HG02571 (cell line): Measurements from ENCODE around the gene SSTR5.
"Not testable (repeated sequence)": the region's sequence is repeated elsewhere in the genome, so short reads cannot be mapped to it uniquely, and the experiment has no call there.

Source experiments
- ATAC-seq: cut with Tn5 transposase; IDR thresholded peaks from one replicate; pipeline ENCODE4 v1.9.1; 2021; ENCODE audit warnings: mild to moderate bottlenecking, moderate library complexity; ENCODE audit not compliant: unreplicated experiment

The SSTR5 gene

DNA sequence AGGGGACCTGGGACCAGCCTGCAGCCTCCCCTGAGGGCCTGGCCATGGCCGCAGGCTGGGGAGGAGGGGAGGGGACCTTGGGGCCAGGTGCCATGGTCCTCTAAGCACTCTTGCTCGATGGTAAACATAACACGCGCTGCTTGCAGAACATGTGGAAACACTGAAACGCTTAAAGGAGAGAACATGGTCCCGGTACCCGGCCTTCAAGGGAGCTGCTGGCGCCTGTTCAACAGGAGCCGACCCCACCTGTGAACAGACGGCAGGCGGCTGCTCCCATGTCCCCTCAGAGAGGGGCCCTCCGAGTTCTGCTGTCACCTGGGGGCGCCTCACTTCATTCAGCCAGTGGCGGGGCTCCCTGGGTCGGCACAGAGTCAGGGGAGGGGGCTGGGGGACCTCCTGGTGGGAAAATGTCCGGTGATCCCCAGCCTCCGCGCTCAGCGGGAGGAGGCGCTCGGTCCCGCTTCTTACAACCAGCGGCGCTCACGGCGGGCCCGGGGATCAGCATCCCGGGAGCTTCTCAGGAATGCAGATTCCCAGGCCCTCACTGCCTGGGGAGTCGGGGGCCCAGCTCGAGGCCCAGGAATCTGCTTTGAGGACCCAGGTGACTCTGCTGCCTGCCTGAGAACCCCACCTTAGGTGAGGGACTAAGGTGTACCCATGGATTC, 854 bp upstream of the SSTR5 start:
- ATAC-seq: no peak

DNA sequence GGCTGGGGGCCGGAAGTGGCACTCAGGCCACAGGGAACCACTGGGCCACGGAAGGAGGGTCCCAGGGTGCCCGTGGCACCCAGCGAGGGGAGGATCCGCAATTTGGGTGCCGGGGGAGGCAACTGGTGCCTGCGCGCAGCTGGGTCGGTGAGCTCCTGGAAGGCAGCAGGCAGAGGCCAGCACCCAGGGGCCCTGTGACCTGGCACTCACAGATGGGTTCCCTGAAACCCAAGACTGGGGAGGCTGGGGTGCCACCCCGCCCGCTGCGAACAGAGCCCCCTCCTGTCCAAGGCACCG, 663 bp downstream of the SSTR5 start:
- no peak for ATAC-seq

DNA sequence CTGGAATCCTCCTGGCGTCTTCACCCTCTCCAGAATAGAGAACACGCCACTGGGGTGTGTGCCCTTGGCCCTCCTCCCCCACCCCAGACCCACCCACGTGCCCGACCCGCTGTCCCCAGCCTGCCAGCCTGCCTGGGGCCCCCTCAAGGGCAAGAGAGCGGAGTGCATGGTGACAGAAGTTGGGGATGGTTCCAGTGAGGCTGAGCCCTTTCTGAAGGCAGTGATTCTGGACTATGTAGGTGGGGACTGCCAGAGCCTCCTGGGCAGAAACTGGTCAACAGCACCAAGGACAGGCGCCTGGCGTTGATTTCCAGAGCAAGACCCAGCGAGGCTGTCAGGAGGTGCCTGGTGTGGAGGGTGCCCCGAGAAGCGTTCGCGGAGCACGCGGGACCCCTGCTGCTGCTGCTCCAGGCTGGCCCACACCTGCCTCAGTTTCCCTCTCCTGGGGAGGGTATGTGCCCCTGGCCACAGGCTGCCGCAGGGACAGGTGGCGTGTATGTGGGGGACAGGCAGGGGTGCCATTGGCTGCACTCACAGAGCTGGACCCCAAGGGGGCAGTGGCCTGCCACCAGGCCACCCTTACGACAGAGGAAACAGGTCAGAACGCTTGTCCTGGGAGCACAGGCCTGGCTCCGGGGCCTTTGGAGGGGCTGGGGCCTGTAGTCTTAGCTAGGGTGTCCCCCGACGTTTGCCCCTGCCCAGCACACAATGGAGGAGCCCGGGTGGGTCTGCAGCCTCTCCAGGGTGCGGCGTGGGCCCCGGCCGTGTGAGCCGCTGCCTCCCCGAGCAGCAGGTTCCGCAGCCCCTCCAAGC, 1.2 kb downstream of the SSTR5 start:
- ATAC-seq: no peak

DNA sequence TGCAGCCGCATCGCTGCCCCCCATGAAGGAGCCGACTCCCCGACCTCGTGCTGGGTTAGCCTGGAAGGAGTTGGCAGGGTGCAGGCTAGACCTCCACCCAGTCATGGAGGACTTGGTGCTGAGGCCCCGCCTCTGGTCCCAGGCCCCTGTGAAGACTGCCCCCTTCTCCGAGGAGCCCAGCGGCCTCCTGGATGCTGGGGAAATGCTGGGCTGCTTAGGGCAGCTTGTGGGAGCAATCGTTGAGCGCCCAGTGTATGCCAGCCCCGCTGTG, 1.8 kb downstream of the SSTR5 start:
- no peak for ATAC-seq

DNA sequence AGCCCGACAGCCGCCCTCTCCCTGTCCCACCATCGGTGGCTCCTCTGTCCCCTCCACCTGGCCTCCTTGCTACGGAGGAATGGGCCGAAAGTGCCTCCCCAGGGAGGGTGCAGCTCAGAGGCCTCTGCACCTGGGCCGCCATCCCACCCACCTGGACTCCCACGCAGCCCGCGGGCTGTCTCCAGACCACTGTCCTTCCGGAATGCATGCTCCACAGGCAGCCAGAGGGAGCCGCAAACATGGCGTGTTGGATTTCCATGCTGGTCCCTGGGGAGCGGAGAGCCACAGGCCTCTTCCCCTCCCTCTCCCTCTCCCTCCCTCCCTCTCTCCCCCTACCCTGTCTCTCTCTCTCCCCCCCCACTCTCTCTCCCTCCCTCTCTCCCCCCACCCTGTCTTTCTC, 3.0 kb downstream of the SSTR5 start:
- no peak for ATAC-seq

DNA sequence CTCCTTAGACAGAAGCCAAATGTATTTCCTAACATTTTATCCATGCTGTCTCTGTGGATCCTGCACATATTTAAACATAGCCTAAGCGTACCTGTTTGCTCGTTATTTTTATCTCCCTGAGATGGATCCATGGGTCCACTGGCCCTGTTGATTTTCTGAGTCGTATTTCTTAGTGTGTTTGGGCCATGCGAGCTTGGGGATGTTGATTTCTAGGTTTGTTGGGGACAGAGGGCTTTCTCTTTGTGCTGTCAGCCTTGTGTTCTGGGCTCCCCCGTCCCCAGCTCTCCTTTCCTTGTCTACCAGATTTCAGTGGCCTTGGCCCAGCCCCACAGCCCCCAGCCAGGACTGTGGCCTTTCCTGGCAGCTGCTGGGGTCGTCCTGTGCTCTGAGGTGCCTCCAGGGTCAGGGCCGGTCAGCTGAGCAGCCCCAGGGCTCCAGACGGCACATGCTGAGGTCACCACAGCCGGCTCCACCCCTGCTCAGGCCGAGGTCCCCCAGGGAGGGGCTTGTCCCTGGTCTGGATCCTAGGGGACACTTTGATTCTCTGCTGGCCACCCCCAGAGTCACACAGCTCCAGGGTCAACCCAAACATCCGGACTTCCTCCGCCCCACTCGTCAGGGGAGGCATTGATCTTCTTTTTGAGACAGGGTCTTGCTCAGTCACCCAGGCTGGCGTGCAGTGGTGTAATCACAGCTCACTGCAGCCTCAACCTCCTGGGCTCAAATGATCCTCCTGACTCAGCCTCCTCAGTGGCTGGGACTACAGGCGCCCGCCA, 4.4 kb downstream of the SSTR5 start:
- ATAC-seq: no peak

DNA sequence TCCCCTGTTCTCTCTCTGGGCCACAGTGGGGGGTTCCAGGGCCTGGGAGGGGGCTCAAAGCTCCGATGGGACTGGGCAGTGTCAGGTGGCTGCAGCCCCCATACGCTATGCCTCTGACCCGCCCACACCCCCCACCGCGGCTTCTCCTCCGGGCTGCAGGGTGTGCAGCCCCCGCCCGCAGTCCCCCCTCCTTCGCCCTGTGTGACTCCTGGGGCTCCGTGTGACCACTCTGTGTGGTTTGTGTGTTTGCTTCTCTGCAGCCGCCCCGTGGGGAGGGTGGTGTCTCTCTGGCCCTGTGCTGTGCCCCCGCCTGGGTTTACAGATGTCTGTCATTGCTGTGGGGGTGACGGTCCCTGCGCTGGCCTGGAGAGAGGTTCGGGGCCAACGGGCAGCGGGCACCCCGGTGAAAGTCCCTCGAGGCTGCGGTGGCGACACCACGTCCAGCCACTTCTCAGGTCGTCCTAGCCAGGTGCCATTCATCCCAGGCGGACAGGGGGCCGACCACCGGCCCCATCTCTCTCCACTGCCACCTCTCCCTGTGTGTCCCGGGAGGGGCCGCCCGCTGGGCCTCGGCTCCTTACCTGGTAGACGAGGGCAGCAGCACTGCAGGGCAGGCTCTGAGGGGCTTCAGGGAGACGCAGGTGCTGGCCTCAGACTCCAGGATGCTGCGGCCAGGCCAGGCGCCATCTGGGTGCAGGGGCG, 5.5 kb downstream of the SSTR5 start:
- ATAC-seq: no peak

DNA sequence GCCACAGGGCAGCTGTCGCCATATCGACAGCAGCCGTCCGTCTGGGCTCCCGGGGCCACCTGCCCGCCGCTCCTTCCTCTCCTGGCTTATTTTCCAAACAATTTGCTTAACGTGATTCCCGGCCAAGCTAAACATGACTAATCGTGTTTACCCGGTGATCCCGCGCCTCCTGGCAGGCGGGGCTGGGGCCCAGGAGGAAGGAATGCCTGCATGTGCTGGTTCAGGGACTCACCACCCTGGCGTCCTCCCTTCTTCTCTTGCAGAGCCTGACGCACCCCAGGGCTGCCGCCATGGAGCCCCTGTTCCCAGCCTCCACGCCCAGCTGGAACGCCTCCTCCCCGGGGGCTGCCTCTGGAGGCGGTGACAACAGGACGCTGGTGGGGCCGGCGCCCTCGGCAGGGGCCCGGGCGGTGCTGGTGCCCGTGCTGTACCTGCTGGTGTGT, 6.1 kb downstream of the SSTR5 start:
- no peak for ATAC-seq

DNA sequence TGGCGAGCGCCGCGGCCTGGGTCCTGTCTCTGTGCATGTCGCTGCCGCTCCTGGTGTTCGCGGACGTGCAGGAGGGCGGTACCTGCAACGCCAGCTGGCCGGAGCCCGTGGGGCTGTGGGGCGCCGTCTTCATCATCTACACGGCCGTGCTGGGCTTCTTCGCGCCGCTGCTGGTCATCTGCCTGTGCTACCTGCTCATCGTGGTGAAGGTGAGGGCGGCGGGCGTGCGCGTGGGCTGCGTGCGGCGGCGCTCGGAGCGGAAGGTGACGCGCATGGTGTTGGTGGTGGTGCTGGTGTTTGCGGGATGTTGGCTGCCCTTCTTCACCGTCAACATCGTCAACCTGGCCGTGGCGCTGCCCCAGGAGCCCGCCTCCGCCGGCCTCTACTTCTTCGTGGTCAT, 6.8 kb downstream of the SSTR5 start:
- ATAC-seq: no peak

DNA sequence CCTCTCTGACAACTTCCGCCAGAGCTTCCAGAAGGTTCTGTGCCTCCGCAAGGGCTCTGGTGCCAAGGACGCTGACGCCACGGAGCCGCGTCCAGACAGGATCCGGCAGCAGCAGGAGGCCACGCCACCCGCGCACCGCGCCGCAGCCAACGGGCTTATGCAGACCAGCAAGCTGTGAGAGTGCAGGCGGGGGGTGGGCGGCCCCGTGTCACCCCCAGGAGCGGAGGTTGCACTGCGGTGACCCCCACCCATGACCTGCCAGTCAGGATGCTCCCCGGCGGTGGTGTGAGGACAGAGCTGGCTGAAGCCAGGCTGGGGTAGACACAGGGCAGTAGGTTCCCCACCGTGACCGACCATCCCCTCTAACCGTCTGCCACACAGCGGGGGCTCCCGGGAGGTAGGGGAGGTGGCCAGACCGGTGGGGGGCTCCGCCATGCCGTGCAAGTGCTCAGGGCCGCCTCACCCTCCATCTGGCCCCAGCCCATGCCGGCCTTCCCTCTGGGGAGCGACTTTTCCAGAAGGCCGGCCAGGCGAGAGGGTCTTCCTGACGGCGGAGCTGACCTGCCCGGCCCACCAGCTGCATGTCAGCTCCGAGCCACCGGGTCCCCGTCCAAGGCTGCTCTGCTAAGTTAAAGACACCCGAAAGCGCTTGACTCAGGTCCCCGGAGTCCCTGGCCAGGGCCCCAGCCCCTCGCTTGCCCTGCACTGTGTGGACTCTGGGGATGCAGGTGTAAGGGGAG, 7.4 kb downstream of the SSTR5 start:
- ATAC-seq: no peak

DNA sequence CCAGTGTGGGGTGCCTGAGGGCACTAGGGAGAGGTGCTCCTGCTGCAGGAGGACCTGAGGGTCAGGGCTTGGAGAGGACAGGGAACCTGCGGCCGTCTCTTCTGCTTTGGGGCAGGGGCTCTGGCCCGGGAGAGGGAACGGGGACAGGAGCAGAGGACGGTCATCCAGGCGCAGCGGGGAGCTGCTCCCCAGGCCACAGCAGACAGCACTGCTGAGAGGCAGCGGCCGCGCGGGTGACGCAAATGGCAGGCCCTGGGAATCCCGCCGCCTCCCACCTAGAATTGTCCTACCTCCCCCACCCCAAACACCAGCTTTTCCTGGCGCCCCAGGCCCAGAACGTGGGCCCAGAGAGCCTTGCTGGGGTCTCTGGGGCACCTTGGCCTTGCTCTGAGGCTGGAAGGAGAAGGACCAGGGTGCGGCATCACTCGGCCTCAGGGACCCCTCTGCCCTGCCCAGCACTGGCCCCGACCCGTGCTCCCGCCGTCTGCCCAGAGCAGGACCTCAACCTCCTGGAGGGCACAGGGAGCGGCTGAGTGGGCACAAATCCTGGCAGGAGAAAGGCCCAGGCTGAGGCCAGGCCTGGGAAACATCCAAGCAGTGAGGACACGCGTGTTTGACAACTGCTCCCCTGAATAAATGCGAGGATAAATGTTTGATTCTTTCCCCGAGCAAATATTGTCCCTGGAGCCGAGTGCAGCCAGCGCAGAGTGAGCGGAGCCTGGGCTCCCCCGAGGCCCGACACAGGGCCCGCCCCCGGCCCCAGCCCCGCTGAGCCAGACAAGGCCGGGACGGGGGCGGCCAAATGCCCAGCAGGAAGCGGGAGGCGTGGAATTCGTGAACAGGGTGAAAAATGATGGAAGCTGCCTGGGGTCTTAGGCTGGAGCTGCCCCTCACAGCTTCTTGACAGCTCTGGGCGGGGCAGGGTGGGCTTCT, 8.5 kb downstream of the SSTR5 start:
- no peak for ATAC-seq

DNA sequence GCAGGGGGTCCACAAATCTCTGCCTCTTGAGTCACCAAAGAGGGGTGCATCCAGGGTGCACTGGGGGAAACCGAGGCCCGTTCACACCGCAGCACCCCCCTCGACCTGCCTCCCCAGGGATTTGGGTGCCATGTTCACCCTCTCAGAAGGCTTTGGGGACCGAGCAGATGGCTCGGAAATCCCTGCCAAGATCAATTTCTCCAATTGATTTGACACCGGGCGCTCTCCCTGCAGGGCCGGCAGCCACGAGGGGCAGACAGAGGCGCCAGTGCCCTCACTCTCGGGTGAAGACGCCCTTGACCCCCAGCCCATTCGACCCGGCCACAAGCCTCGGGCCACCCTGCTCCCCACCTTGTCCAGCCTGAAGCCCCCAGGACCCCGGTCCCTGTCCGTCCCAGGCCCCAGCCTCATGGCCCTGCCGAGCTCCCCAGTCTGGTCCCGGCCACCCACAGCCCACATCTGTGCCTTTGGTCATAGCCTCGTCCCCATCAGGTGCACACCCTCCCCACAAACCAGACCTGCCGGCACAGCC, 9.3 kb downstream of the SSTR5 start:
- ATAC-seq: no peak

DNA sequence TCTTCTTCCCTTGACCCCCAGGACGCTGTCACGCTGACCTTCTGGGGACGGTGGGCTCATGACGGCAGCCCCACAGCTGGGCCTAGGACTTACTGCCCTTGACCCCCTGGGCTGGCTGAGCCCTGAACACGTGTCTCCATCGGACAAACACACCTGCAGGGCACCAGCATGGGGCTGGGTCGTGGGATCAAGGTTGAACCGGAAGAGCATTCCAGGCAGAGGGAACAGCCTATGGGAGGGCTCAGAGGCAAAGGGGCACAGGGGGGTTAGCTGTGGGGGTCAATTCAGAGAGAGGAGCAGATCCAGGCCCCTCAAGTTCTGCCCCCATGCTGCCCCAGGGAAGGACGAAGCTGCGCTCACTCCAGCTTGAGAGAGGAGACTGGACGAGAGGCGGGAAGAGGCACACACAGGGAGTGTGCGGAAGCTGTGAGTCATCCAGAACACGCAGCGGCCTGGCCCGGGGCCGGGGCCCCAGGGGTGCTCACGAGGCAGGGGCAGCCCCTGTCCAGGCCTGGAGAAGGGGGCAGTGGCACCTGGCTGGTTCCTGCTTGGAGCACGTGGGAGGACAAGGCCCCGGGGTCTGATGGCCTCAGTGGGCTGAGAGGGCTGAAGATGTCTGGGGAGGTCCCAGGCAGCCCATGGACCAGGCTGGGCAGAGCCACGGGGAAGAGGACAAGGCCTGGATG, 9.9 kb downstream of the SSTR5 start:
- ATAC-seq: no peak

DNA sequence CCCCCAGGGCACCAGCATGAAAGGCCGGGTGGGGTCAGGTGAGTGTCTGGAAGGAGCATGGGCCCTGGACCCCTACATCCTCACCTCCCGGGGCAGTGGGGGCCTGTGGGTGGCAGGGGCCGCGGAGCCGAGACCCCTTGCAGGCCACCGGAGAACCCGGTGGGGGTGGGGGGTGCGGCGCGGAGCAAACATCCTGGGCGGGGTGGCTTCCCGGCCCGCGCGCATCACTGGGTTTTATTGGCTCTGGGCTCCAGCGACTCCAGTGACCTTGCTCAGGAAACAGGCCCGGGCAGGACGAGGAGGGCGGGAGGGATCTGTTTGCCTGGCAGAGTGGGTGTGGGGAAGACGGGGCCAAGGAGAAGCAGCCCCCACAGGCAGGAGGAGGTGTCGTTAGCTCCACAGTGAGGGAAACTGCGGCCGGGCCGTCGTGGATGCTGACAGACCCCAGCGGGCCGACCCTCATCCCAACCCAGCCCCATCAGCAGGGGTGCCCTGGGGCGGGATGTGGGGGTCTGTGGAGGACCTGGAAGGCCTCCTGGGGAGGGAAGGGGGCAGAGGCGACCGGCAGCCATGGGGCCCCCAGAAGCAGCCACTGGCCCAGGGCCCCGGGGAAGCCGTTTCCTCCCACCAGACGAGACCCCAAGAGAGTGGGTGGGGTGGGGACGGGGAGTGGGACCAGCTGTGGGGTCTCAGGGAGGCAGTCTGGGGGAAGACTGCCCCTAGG, 10.6 kb downstream of the SSTR5 start:
- no peak for ATAC-seq

DNA sequence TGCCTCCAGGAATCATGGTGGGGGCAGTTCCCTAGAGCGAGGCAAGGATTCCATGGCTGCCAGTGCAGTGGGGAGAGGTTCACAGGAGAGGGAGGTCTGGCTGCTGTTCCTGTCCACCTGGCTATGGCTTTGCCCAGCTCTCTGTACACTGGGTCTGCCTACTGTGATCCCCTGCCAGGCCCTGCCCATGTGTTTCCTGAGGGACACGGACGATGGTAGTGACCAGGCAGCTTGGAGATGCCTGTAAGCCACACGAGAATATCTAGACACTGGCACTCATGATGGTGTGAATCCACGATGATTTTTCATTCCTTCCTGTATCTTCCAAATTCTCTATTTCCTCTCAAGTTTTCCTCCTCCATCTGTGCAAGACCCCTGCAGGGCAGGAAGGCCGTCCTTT, 12.4 kb downstream of the SSTR5 start:
- ATAC-seq: no peak

DNA sequence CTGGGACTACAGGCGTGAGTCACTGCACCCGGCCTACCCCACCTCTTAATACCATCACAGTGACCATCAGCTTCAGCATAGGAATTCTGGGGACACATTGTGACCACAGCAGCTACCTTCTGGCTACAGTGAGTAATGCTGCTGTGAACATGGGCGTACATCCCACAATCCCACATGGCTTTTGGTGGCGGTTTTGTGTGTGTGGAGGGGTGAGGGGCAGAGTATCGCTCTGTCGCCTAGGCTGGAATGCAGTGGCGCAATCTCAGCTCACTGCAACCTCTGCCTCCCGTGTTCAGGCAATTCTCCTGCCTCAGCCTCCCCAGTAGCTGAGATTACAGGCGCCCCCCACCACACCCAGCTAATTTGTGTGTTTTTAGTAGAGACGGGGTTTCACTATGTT, 13.9 kb downstream of the SSTR5 start:
- not testable (repeated sequence) for ATAC-seq

DNA sequence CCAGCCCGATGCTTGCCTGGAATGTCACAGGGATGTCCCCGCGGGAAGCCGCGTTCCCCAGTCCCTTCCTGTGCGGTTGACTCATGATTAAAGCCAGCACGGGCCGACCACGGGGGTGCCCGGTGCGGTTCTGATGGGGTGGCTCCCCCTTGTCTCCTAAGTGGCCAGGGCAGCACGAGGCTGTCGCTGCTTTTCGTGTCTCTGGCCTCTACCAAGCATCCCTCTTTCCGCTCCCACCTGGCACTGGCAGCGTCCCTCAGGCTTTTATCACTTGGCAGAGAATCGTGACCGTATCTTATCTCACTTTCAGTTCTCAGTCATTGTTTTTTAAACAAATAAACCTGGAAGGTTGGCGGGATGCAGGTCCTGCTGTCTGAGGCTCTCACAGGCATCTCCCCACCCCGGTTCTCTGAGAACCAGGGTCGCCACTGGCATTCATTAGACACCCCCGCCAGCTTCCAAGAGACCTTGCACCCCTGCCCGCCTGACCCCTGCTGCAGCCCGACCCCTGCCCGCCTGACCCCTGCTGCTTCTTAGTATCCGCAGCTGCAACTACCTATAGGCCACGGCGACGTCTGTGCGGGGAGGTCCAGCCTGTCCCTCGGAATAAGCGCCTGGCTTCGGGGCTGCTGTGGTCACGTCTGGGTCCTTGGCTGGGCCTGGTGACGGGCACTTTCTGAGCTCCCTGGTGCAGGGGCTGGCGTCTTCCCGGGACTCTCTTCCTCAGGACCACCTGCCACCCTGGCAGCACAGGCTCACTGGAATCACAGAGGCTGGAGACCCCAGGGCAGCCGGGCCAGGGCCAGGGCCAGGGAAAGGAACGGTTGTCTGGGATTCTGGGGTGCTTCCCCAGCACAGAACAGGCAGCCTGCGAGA, 16.0 kb downstream of the SSTR5 start:
- ATAC-seq: no peak
